C4-2B (cell line): ENCODE results near the gene OR10K2.

Source experiments
- ZFX ChIP-seq: fragments of 450-650 bp; IDR thresholded peaks from 2 replicates; pipeline ENCODE4 v1.6.1; 2017
- TF ChIP-seq, protein P1 (sequence below): fragments of 450-650 bp; conservative IDR thresholded peaks from 2 replicates; pipeline ENCODE4 v1.5.1; 2017; ENCODE audit warnings: mild to moderate bottlenecking

DNA sequence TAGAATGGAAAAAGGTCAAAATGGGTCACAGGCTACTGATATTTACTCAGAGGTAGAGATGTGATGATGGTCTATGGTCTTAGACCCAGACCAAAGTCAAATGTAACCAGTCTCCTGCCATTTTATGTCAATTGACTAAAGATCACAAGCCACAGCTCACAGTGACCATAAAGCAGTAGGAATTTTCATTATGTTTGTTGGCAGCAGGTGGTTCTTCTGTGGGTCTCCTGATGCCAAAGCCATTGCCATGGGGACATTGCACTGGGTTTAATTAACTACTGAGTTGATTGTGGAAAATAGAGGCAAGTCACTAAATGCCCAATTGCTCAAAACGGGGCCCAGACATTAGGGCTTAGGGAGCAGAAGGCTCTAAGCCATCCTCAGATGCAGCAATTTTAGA is at the start of gene OR10K2:
- TF ChIP-seq, protein P1, sequence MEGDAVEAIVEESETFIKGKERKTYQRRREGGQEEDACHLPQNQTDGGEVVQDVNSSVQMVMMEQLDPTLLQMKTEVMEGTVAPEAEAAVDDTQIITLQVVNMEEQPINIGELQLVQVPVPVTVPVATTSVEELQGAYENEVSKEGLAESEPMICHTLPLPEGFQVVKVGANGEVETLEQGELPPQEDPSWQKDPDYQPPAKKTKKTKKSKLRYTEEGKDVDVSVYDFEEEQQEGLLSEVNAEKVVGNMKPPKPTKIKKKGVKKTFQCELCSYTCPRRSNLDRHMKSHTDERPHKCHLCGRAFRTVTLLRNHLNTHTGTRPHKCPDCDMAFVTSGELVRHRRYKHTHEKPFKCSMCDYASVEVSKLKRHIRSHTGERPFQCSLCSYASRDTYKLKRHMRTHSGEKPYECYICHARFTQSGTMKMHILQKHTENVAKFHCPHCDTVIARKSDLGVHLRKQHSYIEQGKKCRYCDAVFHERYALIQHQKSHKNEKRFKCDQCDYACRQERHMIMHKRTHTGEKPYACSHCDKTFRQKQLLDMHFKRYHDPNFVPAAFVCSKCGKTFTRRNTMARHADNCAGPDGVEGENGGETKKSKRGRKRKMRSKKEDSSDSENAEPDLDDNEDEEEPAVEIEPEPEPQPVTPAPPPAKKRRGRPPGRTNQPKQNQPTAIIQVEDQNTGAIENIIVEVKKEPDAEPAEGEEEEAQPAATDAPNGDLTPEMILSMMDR, result no peak
- no peak for TF ChIP-seq ZFX
